Gastroesophageal sphincter (tissue), 4 donors: ENCODE measurements around the gene SLC2A6. TPM values are rescaled to one million over a fixed set of nuclear protein-coding genes. Genes with fewer than 3 reads are reported as not detected.

Experiments
- ATAC-seq: fragments of 150-250 bp; one replicate; pipeline ENCODE4 v1.9.1; 2016; ENCODE audit warnings: mild to moderate bottlenecking, moderate library complexity
- H3K27ac ChIP-seq, 4 donors: fragments of 200-600 bp; sonication (generic) in 3 of 4; 1 replicate in 3 of 4; 2 replicates in 1 of 4; pipeline ENCODE4 v1.5.1; 2016 to 2019
- H3K27me3 ChIP-seq: fragments of 200-600 bp; sonication (generic); one replicate; pipeline ENCODE4 v1.5.1; 2019
- H3K36me3 ChIP-seq, 2 donors: fragments of 200-600 bp; sonication (generic); one replicate each; pipeline ENCODE4 v1.5.1; 2019; ENCODE audit warnings: control low read depth in 1 of 2
- H3K4me1 ChIP-seq, 3 donors: fragments of 200-600 bp; sonication (generic); 1 replicate in 2 of 3; 2 replicates in 1 of 3; pipeline ENCODE4 v1.5.1; 2016 to 2019; ENCODE audit warnings: control low read depth in 2 of 3
- H3K4me3 ChIP-seq, 2 donors: fragments of 200-600 bp; sonication (generic); one replicate each; pipeline ENCODE4 v1.5.1; 2019; ENCODE audit warnings: mild to moderate bottlenecking in 1 of 2, moderate library complexity in 1 of 2
- H3K9me3 ChIP-seq, 3 donors: fragments of 200-600 bp; sonication (generic); one replicate each; pipeline ENCODE4 v1.5.1; 2017 to 2019; ENCODE audit warnings: control low read depth in 2 of 3
- EP300 ChIP-seq: sonication (generic); formaldehyde crosslinking; IDR thresholded peaks from one replicate; pipeline ENCODE4 v1.6.1; 2017; ENCODE audit warnings: antibody characterized with exemption, mild to moderate bottlenecking
- POLR2A ChIP-seq, 2 donors: fragments of 450-650 bp; IDR thresholded peaks; one replicate each; pipeline ENCODE4 v1.6.1; 2017; ENCODE audit warnings: antibody characterized with exemption in 2 of 2, mild to moderate bottlenecking in 2 of 2, moderate library complexity in 1 of 2
- POLR2AphosphoS5 ChIP-seq: sonication (generic); formaldehyde crosslinking; IDR thresholded peaks from one replicate; pipeline ENCODE4 v1.6.1; 2017; ENCODE audit warnings: antibody characterized with exemption
- WGBS, 2 donors: methylation state at CpG; one replicate each; pipeline ENCODE4 v1.1.5; 2018; ENCODE audit warnings: low coverage in 1 of 2; 5-methylcytosine and 5-hydroxymethylcytosine counted together
- total RNA-seq, 4 donors: library from RNA; depleted of rRNA; stranded (reverse); fragments of >200 nt; gene quantifications; one replicate each; pipeline ENCODE4 v1.1.0, GENCODE V29; 2016
- TF ChIP-seq, protein P1 (sequence below), 4 experiments: fragments of 200-600 bp in 2 of 4; fragments of 450-650 bp in 2 of 4; sonication (generic) in 1 of 4; IDR thresholded peaks; one replicate each; pipeline ENCODE4 v1.5.1; 2017 to 2019; ENCODE audit warnings: antibody characterized with exemption in 4 of 4, mild to moderate bottlenecking in 2 of 4, moderate library complexity in 2 of 4

SLC2A6 gene
- total RNA-seq, 4 donors from 2014 or later, result 1.7 to 11.8 (median 5.2) TPM

DNA sequence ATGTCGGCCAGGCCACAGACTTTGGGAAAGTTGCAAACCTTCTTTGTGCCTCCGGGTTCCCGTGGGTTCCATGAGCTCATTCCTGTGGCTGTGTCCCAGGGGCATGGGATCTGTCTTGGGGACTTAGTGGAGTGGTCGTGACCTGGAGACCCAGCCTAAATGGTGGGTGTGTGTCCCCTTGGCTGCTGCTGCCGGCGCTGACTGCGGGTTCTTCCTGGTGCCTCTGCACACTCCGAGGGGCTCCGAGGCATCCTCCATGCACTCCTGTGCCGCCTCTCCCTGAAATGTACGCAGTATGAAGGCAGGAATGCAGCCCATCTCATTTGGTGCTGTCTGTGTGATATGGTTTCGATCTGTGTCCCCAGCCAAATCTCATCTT is 21.0 kb upstream of the SLC2A6 start:
- H3K36me3 ChIP-seq, result no peaks in the 10 kb centered on the region
- H3K9me3 ChIP-seq, result peaks cover 0 to 15% (median 0%) of the 10 kb centered on the region in 3 donors
- no peak for ATAC-seq
- WGBS, 2 donors, result 80 to 94% methylated on average over 1 to 8 of the region's 12 CpGs
- H3K27me3 ChIP-seq, result peaks cover 50% of the 10 kb centered on the region
- peaks cover 0 to 5% (median 0%) of the 10 kb centered on the region in 3 donors for H3K4me1 ChIP-seq
- TF ChIP-seq POLR2A (IDR thresholded peaks at IDR 0.05) (no peak), EP300 (no peak), POLR2AphosphoS5 (no peak)
- TF ChIP-seq, protein P1, sequence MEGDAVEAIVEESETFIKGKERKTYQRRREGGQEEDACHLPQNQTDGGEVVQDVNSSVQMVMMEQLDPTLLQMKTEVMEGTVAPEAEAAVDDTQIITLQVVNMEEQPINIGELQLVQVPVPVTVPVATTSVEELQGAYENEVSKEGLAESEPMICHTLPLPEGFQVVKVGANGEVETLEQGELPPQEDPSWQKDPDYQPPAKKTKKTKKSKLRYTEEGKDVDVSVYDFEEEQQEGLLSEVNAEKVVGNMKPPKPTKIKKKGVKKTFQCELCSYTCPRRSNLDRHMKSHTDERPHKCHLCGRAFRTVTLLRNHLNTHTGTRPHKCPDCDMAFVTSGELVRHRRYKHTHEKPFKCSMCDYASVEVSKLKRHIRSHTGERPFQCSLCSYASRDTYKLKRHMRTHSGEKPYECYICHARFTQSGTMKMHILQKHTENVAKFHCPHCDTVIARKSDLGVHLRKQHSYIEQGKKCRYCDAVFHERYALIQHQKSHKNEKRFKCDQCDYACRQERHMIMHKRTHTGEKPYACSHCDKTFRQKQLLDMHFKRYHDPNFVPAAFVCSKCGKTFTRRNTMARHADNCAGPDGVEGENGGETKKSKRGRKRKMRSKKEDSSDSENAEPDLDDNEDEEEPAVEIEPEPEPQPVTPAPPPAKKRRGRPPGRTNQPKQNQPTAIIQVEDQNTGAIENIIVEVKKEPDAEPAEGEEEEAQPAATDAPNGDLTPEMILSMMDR (IDR thresholded peaks at IDR 0.05), result no peak
- H3K27ac ChIP-seq, result no peak overlapping the region
- H3K4me3 ChIP-seq, result no peak overlapping the region

DNA sequence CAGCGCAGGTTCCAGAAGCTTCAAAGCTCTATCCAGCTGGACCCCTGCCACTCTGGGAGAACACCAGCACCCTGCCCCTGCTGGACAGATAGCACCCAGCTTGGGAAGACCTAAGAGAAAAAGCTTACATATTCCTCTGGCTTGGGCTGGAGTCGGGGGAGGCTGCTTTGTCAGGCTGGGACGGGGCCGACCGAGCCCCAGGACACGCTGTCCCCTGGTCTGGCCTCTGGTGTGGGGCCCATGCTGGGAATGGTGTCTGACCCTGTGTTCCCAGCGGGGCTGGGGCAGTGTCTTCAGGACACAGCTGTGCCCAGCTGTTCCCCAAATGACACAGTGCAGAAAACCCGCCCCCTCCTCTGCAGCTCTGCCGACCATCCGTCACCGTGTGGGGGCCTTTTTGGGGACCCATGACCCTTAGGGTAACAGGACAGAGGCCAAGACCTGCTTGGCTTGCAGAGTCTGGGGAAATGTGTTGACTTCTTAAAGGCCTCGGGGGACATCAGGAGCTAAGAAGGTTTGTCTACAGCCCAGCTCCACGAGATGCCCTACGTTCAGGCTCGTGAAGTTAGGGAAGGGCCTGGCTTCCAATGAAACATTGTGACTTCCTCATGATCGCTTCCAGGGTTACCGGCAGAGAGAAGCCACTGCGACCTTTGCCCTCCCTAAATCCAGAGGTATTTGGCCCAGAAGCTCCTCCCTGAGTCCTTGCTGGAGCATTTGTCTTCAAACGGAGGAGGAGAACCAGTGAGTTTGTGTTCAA is 20.4 kb upstream of the SLC2A6 start:
- no peaks in the 10 kb centered on the region for H3K36me3 ChIP-seq
- 31 to 40% methylated on average over 1 to 3 of the region's 19 CpGs for WGBS, 2 donors
- TF ChIP-seq POLR2A (IDR thresholded peaks at IDR 0.05) (no peak), POLR2AphosphoS5 (peak; percentile 30)
- H3K4me3 ChIP-seq, result no peak overlapping the region
- H3K9me3 ChIP-seq, result peaks cover 0 to 15% (median 0%) of the 10 kb centered on the region in 3 donors
- peaks cover 0 to 5% (median 0%) of the 10 kb centered on the region in 3 donors for H3K4me1 ChIP-seq
- H3K27me3 ChIP-seq, result peaks cover 53% of the 10 kb centered on the region
- H3K27ac ChIP-seq, result no peak overlapping the region
- peak; percentile 52 for ATAC-seq

DNA sequence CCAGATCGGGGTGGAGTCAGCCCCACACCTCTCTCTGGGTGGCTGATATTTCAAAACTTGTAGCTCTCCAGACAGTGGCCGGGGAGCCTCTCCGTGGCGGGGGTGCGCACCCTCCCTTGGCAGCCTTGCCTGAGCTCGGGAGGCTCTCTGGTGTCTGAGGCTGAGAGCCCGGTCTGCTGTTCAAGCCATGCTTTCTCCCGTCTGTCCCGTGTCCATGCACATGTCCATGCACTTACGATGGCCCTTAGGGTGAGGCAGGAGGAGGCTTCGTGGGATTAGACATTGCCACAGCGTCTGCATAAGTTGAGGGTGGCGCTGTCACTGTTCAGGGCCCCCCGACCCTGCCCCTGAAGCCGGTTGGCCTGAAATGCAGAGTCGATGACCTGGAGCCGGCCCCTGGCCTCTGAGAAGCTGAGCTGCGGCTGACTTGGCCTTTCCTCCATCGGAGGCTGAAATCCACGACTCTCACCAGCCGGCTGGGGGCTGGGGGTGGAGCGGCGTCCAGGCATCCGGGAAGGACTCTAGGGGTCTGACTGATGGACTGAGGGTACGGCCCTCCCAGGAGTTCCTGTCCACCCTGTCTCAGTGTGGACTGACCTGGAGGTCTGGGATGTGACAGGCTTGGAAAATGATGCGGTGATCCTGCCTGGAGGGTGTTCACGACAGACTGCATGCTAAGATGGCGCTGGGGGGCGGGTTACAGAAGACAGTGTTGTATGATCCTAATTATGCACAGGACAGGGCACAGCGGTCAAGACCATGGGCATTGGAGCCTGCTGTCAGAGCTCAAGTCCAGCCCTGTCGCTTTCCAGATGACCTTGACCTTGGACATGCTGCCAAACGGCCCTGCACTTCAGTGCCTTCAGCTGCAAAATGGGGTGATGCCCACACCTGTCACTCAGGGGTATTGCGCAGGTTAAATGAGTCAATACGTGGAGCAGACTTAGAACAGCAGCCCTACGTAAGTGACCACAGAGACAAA is 18.3 kb upstream of the SLC2A6 start:
- H3K27ac ChIP-seq, result no peak overlapping the region
- TF ChIP-seq, protein P1 (IDR thresholded peaks at IDR 0.05), result no peak
- TF ChIP-seq POLR2AphosphoS5 (no peak), POLR2A (IDR thresholded peaks at IDR 0.05) (no peak), EP300 (no peak)
- no peak overlapping the region for H3K4me3 ChIP-seq
- peaks cover 0 to 11% (median 0%) of the 10 kb centered on the region in 3 donors for H3K9me3 ChIP-seq
- H3K27me3 ChIP-seq, result peaks cover 65% of the 10 kb centered on the region
- 73 to 76% methylated on average over 4 to 5 of the region's 35 CpGs for WGBS, 2 donors
- H3K36me3 ChIP-seq, result no peaks in the 10 kb centered on the region
- ATAC-seq, result no peak
- H3K4me1 ChIP-seq, result peaks cover 0 to 14% (median 7%) of the 10 kb centered on the region in 3 donors

DNA sequence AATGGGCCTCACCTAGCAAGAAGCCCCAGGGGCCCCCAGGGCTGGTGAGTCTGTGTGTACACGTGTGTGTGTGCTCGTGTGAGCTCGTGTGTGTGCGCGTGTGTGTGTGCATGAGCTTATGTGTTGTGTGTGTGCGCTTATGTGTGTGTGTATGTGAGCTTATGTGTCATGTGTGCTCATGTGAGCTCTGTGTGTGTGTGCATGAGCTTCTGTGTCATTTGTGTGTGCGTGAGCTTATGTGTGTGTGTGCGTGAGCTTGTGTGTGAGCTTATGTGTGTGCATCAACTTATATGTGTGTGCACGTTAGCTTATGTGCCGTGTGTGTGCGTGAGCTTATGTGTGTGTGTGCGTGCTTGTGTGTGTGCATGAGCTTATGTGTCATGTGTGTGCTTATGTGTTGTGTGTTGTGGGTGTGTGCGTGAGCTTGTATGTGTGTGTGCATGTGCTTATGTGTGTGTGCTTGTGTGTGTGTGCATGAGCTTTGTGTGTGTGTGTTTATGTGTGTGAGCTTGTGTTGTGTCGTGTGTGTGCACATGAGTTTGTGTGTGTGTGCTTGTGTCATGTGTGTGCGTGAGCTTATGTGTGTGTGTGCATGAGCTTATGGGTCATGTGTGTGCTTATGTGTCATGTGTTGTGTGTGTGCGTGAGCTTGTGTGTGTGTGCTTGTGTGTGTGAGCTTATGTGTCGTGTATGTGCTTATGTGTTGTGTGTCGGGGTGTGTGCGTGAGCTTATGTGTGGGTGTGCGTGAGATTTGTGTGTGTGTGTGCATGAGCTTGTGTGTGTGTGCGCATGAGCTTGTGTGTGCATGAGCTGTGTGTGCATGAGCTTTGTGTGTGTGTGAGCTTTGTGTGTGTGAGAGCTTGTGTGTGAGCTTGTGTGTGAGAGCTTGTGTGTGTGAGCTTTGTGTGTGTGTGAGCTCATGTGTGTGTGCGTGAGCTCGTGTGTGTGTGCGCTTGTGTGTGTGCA is 16.7 kb upstream of the SLC2A6 start:
- H3K36me3 ChIP-seq, result no peaks in the 10 kb centered on the region
- no peak for ATAC-seq
- H3K4me1 ChIP-seq, result peaks cover 0 to 21% (median 8%) of the 10 kb centered on the region in 3 donors
- no peak overlapping the region for H3K4me3 ChIP-seq
- H3K9me3 ChIP-seq, result no peaks in the 10 kb centered on the region
- 90 to 100% methylated on average over 1 to 10 of the region's 24 CpGs for WGBS, 2 donors
- TF ChIP-seq POLR2A (IDR thresholded peaks at IDR 0.05) (no peak), EP300 (no peak)
- H3K27me3 ChIP-seq, result peaks cover 62% of the 10 kb centered on the region
- H3K27ac ChIP-seq, result no peak overlapping the region

DNA sequence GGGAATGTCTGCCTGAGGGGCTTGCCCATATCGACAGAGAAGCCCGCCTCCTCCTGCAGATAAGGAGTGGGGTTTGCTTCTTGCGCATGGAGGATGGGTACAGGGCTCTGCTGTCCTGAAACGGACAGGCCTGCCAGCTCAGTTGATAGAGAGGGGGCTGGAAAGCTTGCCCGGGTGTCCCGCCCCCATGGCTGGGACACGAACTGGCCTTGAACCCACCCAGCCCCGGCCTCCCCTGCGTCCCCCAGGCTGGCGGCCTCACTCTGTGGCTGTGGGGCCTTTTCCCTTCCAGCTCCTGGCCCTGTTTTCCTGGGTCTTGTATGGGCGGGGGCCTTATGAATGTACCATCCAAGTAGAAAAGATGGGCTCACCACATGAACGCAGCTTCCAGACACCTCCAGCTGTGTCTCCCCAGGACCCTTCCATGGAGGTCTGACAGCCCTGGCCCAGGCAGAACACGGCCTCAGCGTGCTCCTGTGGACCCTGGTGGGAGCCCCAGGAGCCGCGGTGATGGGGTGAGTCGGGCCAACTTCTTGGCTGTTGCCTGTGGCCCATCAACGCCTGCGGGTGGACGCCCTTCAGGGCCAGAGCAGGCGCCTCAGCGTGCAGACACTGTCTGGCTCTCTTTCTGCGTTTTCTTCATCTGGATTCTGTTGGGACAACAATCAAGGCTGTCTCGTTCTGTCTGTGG is 15.9 kb upstream of the SLC2A6 start:
- peaks cover 66% of the 10 kb centered on the region for H3K27me3 ChIP-seq

More for the DNA sequence above, 15.9 kb upstream of the SLC2A6 start:
- no peak overlapping the region for H3K4me3 ChIP-seq
- peaks cover 0 to 21% (median 8%) of the 10 kb centered on the region in 3 donors for H3K4me1 ChIP-seq
- TF ChIP-seq POLR2A (IDR thresholded peaks at IDR 0.05) (no peak), POLR2AphosphoS5 (no peak), EP300 (no peak)
- TF ChIP-seq, protein P1 (IDR thresholded peaks at IDR 0.05), result no peak
- H3K27ac ChIP-seq, result no peak overlapping the region
- 67 to 100% methylated on average over 2 to 4 of the region's 24 CpGs for WGBS, 2 donors
- ATAC-seq, result no peak
- H3K9me3 ChIP-seq, result no peaks in the 10 kb centered on the region
- H3K36me3 ChIP-seq, result no peaks in the 10 kb centered on the region
